GM19239 (cell line): Measurements from ENCODE around the gene AAGAB.

Experiments
- DNase-seq: peaks from one replicate; pipeline ENCODE4 v3.0.0; 2011; ENCODE audit warnings: low spot score; ENCODE audit not compliant: insufficient read length
- FAIRE-seq: peaks from 2 replicates; lab custom pipeline; 2011; peaks lifted over from hg19 to GRCh38; lab: Jason Lieb, UNC

The AAGAB gene

DNA sequence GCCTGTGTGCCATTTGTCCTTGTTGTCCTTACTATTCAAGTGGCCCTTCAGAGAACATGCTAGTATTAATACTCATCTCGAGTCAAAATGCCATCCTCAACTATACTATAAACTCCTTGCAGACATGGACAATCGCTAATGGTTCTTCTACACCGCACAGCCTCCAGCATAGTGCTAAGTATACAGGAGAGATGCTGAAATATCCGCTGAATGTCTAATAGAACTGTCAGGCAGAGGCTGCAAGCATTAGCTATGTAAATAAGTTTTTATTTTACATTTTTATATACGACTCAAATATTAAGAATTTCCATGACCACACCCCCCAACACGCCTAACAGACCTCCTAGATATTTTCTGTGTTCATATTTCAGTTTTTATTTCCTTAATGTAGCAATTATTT, 39.4 kb downstream of the AAGAB start:
- DNase-seq (no peak), FAIRE-seq (peak; percentile 40)

- DNase-seq, result no peak
- no peak for FAIRE-seq
These were observed 41.6 kb downstream of the AAGAB start for GRCh38 chr15:67212684-67213367.

DNA sequence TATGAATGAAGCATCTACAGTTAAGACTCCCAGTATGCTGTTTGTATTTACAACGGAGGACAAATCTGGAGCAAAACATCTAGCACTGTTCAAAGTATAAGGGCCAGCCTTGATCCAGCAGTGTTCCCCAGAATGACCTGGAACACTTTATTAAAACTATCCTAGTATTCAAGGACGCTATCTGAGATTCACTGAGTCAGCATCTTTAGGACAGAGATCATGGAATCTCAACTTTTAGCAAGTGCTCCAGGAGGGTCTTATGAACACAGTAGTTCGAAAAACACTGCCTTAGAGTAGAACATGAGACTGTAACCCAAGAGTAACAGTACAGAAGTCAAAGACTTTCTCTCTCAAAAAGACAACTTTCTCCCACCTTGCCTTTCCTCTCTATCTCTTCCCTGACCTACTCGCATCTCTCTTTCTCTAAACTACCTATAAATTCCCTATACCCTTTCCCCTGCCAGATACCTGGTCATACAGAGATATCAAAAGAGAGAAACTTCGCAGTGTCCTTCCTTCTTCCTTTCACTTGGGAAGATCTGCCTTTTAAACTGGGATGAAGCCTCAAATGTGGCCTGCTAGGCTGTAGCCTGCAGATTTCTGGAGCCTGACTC, 43.8 kb downstream of the AAGAB start:
- FAIRE-seq, result peak; percentile 21
- no peak for DNase-seq

DNA sequence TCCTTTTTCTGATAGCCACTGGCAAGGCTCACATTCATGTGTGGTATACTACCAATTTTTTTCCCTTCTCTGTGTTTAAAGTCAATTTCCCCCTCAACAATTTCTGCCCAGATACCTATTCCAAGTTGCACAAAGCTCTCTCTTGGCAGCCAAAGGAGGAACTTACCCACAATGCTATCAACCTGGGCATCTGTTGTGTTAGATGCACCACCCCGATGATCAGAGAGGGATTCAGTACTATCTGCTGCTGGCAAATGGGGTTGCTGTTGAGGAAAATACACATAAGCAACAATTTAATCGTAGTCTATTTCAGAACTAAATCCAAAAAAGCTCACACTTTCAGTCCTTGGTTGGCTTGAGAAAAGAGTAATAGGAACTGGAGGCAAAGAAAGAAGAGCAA, 46.1 kb downstream of the AAGAB start:
- FAIRE-seq (no peak), DNase-seq (no peak)

- DNase-seq, result no peak
- no peak for FAIRE-seq
These were observed 46.8 kb downstream of the AAGAB start for GRCh38 chr15:67207555-67208207.

DNA sequence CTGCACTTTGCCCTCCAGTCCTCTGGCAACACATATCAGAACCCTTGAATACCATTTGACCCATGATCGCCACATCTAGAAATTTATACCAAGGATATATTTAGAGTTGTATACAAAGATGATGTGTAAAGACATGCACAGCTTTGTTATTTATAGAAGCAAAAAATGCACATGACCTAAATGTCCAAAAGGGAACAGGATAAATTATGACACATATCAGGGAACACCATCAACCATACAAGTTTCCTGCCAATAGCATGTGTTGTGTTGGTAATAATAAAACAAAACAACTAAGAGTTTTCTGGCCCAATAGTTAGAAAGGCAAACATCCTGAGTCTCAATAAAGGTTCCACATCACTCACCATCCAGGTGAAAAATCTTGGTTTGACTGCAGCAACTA, 51.5 kb downstream of the AAGAB start:
- FAIRE-seq, result no peak
- DNase-seq, result no peak

GRCh38 chr15:67202091-67202490, 52.4 kb downstream of the AAGAB start:
- FAIRE-seq, result no peak
- DNase-seq, result no peak

DNA sequence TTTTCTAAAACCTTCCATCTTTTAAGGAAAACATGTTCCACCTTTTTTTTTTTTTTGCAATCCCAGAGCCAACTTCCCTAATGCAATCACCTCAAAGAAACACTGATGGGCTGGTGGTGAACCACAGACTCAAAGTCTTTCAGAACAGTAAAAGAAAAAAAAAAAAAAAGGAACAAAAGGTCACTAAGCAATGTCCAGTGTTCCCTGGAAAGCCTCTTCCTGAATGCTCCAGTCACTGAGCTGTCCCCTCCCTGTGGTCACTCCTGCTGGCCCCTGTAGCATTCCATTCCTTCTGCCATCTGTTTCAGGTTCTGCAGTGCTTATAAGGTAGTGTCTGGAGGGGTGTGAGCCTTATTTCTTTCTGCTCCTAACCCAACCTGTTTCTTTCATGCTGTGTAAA, 53.3 kb downstream of the AAGAB start:
- FAIRE-seq (no peak), DNase-seq (no peak)

- no peak for FAIRE-seq
- no peak for DNase-seq
These were observed 54.3 kb downstream of the AAGAB start for GRCh38 chr15:67199881-67200763.

DNA sequence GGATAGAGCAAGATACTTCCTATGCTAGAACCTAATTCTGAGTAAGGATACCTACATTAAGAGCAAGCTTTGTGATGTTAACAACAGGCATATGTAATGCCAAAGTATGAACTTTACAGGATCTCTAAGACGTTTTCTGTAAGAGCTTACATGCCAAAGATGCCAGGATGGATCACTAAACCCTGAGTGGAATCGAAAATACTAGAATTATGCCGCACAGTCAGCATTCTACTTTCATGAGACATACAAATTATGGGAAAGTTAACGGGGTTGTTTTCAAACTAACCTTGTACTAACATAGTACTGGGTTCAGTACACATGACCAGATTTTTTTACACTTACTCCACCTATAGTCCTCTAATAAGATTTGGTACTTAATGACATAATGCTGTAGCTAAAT, 55.1 kb downstream of the AAGAB start:
- FAIRE-seq (no peak), DNase-seq (no peak)

DNA sequence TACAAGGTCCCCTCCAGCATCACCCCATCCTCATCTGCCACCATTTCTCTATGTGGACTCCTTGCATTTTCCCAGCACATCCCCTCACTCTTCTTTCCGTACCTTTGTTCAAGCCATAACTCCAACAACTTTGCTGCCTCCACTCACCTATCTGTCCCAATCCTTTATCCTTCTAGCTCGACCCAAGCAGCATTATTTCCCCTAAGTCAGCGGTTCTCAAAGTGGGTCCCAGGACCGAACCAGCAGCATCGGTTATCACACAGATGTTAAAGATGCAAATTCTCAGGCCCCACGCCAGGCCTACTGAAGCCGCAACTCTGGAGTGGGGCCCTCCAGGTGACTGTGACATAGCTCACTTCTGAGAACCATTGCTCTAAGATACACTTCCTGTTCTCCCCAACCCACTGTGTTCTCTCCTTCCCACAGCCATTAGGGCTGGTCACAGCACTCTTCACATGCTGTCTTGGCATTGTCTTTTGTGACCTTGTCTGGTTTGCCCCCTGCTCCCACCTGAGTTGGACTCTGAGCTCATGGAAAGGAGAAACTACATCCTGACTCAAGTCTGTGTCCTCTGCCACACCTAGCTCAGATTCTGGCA, 56.2 kb downstream of the AAGAB start:
- no peak for FAIRE-seq
- no peak for DNase-seq

DNA sequence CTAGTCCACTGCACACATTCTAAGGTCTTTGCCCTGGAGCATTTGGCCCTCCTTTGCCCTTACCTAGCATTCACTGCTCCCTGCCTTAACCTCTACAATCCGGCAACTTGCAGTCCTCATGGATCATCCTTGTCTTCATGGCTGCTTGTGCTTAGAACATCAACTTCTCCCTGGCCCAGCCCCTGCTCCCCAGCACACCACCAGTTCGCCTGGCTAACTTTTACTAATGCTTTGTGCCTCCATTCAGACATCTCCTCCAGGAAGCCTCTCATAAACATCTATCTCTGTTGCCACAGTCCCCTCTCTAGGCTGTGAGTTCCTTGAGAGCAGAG, 57.1 kb downstream of the AAGAB start:
- FAIRE-seq, result no peak
- DNase-seq, result no peak

DNA sequence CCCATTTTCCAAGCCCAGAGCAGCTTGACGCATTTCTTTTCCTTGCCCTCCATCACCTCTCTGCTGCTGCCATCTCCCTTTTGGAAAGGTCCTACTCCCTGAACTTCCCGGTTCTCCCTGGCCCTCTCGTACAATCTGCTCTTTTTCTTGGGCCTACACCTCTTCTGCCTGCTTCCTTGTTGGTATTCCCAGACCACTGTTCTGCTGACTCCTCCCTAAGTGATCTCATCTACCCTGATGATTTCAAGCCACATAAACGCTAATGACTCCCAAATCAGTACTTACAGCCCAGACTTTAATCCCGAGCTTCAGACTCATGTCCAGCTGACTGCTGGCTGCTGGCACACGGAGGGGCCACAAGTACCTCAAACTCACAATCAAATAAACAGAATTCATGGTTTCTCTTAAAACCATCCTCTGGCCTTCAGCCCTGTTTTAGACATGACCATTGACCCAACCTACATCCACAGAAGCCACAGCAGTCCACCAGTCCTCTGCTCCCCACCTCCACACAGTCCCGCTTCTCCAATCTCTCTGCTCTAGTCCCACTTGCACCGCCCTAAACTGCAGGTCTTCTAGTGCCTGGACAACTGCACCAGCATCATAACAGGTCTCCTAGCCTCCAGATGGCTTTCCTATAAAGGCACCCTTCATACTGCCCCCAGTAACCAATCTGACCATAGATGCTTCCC, 57.6 kb downstream of the AAGAB start:
- no peak for DNase-seq
- no peak for FAIRE-seq

DNA sequence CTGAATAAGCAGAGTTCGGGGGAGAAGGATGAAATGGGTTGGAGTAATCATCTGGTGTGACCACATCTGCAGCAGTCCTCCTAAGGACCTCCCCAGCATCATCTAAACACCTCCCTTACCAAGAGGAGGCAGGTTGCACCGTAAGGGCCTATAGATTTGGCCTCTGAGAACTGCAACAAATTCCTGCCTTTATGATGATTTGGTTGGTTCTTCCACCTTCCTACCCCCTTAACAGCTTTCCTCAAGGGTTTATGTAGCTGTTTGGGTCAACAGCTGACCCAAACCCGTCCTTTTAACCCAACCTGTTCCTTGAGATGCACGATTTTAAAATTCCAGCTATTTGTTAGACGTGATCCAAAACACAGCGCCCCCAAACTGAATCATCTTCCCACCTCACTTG, 58.2 kb downstream of the AAGAB start:
- DNase-seq (no peak), FAIRE-seq (no peak)

DNA sequence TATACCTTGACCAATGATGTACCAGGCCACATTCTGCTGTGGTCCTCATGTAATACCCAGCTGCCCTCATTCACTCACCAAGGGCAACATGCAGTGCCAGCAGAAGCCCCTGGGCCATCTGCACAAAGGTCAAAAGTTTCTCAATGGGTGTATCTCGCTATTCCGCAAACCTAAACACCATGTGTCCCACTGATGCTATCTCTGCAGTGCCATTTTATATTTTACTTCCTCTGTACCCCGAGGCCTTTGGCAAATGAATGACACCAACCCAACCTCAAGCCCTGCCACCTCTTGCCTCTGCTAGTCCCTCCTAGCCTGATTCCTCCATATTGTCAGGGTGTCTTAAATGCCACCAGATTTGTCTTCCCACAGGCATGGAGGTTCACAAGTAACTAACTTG, 59.2 kb downstream of the AAGAB start:
- DNase-seq (no peak), FAIRE-seq (no peak)

GRCh38 chr15:67194171-67195114, 60.0 kb downstream of the AAGAB start:
- FAIRE-seq, result no peak
- DNase-seq, result no peak

DNA sequence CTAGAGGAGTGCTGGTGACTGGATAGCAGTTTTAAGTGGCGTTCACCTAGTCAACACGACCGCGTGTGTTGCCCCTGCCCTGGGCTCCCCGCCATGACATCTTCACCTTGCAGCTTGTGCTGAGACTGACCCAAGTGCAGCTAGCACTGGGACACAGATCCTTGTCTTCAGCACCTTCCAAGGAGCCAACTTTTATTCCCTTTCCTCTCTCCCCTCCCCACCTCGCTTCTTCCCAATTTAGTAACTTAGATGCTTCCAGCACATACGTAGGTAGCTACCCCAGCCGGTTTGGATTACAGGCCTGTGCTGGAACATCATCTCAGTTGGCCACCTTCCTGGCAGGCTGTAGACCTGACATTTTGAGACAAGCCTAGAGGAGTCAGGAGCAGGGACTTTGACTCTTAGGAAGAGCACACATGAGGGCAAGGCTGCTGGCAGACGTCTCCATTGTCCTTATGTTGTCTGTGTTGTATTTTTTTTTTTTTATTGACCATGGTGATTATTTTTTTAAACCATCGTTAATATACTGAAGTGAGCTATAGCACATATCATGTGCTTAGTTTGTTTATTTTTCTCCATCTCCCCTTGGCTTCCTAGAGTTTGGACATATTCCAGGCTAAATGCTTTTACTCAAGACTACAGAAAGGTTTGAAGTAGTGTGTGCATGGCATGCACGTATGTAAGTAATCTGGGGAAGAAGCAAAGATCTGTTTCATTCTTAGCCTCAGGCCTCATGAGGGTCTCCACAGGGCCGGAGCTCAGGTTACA, 61.1 kb downstream of the AAGAB start:
- DNase-seq (no peak), FAIRE-seq (no peak)

GRCh38 chr15:67192185-67192820, 62.2 kb downstream of the AAGAB start:
- DNase-seq, result no peak
- FAIRE-seq, result no peak
